Measurements from ENCODE around the gene SNX17. TPM values are rescaled to one million over a fixed set of nuclear protein-coding genes. Genes with fewer than 3 reads are reported as not detected.

Gene SNX17
- total RNA-seq, 1 experiment from 2014 or later: 90.5 TPM

- RAD21 ChIA-PET (ENCODE audit: low non-redundant PET in 1 of 2, low total read pairs in 2 of 2, uncharacterized antibody in 2 of 2, unreplicated experiment in 2 of 2): no interaction called here
- no TSS peak for BruUV-seq (replicated peaks)
- TF ChIP-seq ZNF274 (IDR thresholded peaks at IDR 0.05; ENCODE audit: low read depth, low read length): no peak
- no peak for TF ChIP-seq EZH2 (IDR thresholded peaks at IDR 0.05)
- TF ChIP-seq, protein P1, sequence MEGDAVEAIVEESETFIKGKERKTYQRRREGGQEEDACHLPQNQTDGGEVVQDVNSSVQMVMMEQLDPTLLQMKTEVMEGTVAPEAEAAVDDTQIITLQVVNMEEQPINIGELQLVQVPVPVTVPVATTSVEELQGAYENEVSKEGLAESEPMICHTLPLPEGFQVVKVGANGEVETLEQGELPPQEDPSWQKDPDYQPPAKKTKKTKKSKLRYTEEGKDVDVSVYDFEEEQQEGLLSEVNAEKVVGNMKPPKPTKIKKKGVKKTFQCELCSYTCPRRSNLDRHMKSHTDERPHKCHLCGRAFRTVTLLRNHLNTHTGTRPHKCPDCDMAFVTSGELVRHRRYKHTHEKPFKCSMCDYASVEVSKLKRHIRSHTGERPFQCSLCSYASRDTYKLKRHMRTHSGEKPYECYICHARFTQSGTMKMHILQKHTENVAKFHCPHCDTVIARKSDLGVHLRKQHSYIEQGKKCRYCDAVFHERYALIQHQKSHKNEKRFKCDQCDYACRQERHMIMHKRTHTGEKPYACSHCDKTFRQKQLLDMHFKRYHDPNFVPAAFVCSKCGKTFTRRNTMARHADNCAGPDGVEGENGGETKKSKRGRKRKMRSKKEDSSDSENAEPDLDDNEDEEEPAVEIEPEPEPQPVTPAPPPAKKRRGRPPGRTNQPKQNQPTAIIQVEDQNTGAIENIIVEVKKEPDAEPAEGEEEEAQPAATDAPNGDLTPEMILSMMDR (IDR thresholded peaks at IDR 0.05 in 2 of 3, conservative IDR thresholded peaks at IDR 0.05 in 1 of 3; ENCODE audit: borderline replicate concordance in 1 of 3, insufficient read depth in 1 of 3, low read depth in 2 of 3, low read length in 2 of 3): no peak
- no peak for TF ChIP-seq SIN3A (IDR thresholded peaks at IDR 0.05; ENCODE audit: low read depth)
- TF ChIP-seq ELF1 (IDR thresholded peaks at IDR 0.05; ENCODE audit: borderline replicate concordance, low read depth): no peak
- TF ChIP-seq SP1 (IDR thresholded peaks at IDR 0.05; ENCODE audit: low read depth): no peak
- no peak overlapping the region for H2AFZ ChIP-seq (ENCODE audit: low read depth, low read length, poor library complexity, severe bottlenecking)
- H3K27ac ChIP-seq (ENCODE audit: low read depth, low read length): no peak overlapping the region
- intact Hi-C loops (cut with micrococcal nuclease): no loop called here
- DNase-seq (ENCODE audit: low read depth, low spot score) (no peak), ATAC-seq (no peak)
- CTCF ChIA-PET: no interaction called here
- no peaks in the 10 kb centered on the region for H3K27me3 ChIP-seq (ENCODE audit: insufficient read depth, low read length)
- peaks cover 2 to 4% of the 10 kb centered on the region in 2 experiments; a peak in 2 of 4 replicates for H3K4me1 ChIP-seq (ENCODE audit: control insufficient read depth in 1 of 2, insufficient read depth in 2 of 2, low read length in 2 of 2)
- no peaks in the 10 kb centered on the region for H3K9me3 ChIP-seq (ENCODE audit: control insufficient read depth in 1 of 2, insufficient read depth in 1 of 2, low read depth in 1 of 2, low read length in 2 of 2)
- H3K9me2 ChIP-seq (ENCODE audit: insufficient read depth): no peaks in the 10 kb centered on the region
- H3K9ac ChIP-seq (ENCODE audit: low read length): no peak overlapping the region
- H4K20me1 ChIP-seq (ENCODE audit: insufficient read depth): peaks cover 25% of the 10 kb centered on the region; the same call in 1 of the 2 replicates
- peaks cover 100% of the 10 kb centered on the region for H3K79me2 ChIP-seq (ENCODE audit: insufficient read depth, low read length)
- H3K4me3 ChIP-seq (replicated peaks in 1 of 2; ENCODE audit: low read depth in 1 of 2, low read length in 2 of 2): no peak overlapping the region
- H3K4me2 ChIP-seq (ENCODE audit: low read length): no peak overlapping the region
- H3K36me3 ChIP-seq (ENCODE audit: control insufficient read depth in 1 of 2, insufficient read depth in 2 of 2, low read length in 2 of 2): peaks cover 7 to 16% of the 10 kb centered on the region in 2 experiments; a peak in 2 of 4 replicates
- POLR2A ChIA-PET: no interaction called here
Observed at GRCh38 chr2:27393225-27393624, 22.8 kb downstream of the SNX17 start.

GRCh38 chr2:27398962-27399361 lies 28.5 kb downstream of the SNX17 start:
- Histone ChIP-seq H3K9ac (ENCODE audit: low read length) (no peak overlapping the region), H3K4me3 (replicated peaks in 1 of 2; ENCODE audit: low read depth in 1 of 2, low read length in 2 of 2) (no peak overlapping the region), H3K4me1 (ENCODE audit: control insufficient read depth in 1 of 2, insufficient read depth in 2 of 2, low read length in 2 of 2) (peaks cover 9 to 12% of the 10 kb centered on the region in 2 experiments), H2AFZ (ENCODE audit: low read depth, low read length, poor library complexity, severe bottlenecking) (no peak overlapping the region), H3K9me2 (ENCODE audit: insufficient read depth) (no peaks in the 10 kb centered on the region), H3K27me3 (ENCODE audit: insufficient read depth, low read length) (no peaks in the 10 kb centered on the region), H3K36me3 (ENCODE audit: control insufficient read depth in 1 of 2, insufficient read depth in 2 of 2, low read length in 2 of 2) (peaks cover 5 to 8% of the 10 kb centered on the region in 2 experiments), H3K4me2 (ENCODE audit: low read length) (no peak overlapping the region), H3K79me2 (ENCODE audit: insufficient read depth, low read length) (peaks cover 100% of the 10 kb centered on the region), H3K9me3 (ENCODE audit: control insufficient read depth in 1 of 2, insufficient read depth in 1 of 2, low read depth in 1 of 2, low read length in 2 of 2) (no peaks in the 10 kb centered on the region), H4K20me1 (ENCODE audit: insufficient read depth) (peaks cover 36% of the 10 kb centered on the region; the same call in 1 of the 2 replicates), H3K27ac (ENCODE audit: low read depth, low read length) (no peak overlapping the region)
- BruUV-seq (replicated peaks): no TSS peak
- intact Hi-C loops (cut with micrococcal nuclease): no loop called here
- ChIA-PET CTCF (no interaction called here), RAD21 (ENCODE audit: low non-redundant PET in 1 of 2, low total read pairs in 2 of 2, uncharacterized antibody in 2 of 2, unreplicated experiment in 2 of 2) (no interaction called here), POLR2A (no interaction called here)
- DNase-seq (ENCODE audit: low read depth, low spot score) (no peak), ATAC-seq (no peak)
- TF ChIP-seq SP1 (IDR thresholded peaks at IDR 0.05; ENCODE audit: low read depth) (no peak), FOSL1 (IDR thresholded peaks at IDR 0.05; ENCODE audit: low read depth) (no peak), CBX3 (IDR thresholded peaks at IDR 0.05; ENCODE audit: low read depth) (no peak), ZFX (IDR thresholded peaks at IDR 0.05) (no peak), ELF1 (IDR thresholded peaks at IDR 0.05; ENCODE audit: borderline replicate concordance, low read depth) (no peak), EZH2phosphoT487 (IDR thresholded peaks at IDR 0.05; ENCODE audit: borderline replicate concordance) (no peak), EGR1 (IDR thresholded peaks at IDR 0.05; ENCODE audit: low read depth) (no peak), JUND (IDR thresholded peaks at IDR 0.05) (no peak), RAD21 (IDR thresholded peaks at IDR 0.05; ENCODE audit: low read depth) (no peak), ZBTB33 (IDR thresholded peaks at IDR 0.05; ENCODE audit: extremely low read depth, insufficient replicate concordance, low read length) (no peak), POLR2A (IDR thresholded peaks at IDR 0.05; ENCODE audit: borderline replicate concordance, extremely low read depth, insufficient read depth, insufficient read length) (no peak), SIN3A (IDR thresholded peaks at IDR 0.05; ENCODE audit: low read depth) (no peak), TCF7L2 (IDR thresholded peaks at IDR 0.05; ENCODE audit: borderline replicate concordance, extremely low read depth, insufficient read depth, insufficient read length) (no peak), ZNF274 (IDR thresholded peaks at IDR 0.05; ENCODE audit: low read depth, low read length) (no peak), SRF (IDR thresholded peaks at IDR 0.05; ENCODE audit: low read depth) (no peak), MAX (IDR thresholded peaks at IDR 0.05) (no peak)
- TF ChIP-seq, protein P2, sequence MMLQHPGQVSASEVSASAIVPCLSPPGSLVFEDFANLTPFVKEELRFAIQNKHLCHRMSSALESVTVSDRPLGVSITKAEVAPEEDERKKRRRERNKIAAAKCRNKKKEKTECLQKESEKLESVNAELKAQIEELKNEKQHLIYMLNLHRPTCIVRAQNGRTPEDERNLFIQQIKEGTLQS (IDR thresholded peaks at IDR 0.05): no peak
